ENCODE measurements around the gene BEGAIN.

BEGAIN gene

DNA sequence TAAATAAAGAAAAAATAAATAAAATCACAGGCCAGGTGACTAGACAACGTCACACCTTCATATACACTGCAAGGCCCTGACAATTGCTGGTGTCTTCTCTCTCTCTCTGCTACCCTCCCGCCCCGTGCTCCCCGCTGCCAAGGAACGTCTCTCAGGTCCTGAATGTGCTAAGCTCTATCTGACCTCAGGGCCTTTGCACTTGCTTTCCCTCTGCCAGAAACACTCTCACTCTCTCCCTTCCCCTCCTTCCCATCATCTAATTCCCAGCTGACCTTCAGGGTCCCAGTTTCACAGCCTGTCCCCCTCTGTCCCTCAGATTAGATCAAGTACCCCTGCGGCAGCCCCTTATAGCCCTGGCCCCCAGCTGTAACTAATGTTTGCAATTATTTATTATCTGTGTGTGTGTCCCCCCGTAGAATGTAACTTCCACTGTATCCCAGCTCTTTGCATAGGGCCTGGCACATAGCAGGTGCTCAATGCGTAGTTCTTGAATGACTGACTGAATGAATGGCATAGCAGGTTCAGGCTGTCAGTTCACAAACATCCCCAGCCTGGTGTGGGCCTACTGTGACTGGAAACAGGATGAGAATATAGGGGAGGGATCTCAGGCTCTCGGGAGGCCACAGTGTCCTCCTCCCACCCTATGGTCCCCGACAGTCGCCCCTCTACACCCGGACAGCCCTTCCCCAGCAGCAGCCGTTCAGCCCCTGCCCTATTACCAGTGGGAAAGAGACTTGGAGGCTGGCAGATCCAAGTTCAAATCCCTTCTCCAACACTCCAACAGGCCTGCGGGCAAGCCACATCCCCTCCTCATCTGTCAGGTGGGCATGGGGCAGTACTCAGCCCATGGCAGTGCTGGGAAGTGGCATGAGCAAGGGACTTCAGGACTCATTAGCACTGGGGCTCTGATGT is 6.6 kb downstream of the BEGAIN start:
- TF ChIP-seq, protein P1, sequence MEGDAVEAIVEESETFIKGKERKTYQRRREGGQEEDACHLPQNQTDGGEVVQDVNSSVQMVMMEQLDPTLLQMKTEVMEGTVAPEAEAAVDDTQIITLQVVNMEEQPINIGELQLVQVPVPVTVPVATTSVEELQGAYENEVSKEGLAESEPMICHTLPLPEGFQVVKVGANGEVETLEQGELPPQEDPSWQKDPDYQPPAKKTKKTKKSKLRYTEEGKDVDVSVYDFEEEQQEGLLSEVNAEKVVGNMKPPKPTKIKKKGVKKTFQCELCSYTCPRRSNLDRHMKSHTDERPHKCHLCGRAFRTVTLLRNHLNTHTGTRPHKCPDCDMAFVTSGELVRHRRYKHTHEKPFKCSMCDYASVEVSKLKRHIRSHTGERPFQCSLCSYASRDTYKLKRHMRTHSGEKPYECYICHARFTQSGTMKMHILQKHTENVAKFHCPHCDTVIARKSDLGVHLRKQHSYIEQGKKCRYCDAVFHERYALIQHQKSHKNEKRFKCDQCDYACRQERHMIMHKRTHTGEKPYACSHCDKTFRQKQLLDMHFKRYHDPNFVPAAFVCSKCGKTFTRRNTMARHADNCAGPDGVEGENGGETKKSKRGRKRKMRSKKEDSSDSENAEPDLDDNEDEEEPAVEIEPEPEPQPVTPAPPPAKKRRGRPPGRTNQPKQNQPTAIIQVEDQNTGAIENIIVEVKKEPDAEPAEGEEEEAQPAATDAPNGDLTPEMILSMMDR (conservative IDR thresholded peaks at IDR 0.05; ENCODE audit: low read depth) = no peak
- POLR2A ChIA-PET (ENCODE audit: low non-redundant PET) = no interaction called here
- CTCF ChIA-PET = no interaction called here
- DNase-seq (ENCODE audit: low spot score) = no peak
- no peak overlapping the region for H3K27ac ChIP-seq

DNA sequence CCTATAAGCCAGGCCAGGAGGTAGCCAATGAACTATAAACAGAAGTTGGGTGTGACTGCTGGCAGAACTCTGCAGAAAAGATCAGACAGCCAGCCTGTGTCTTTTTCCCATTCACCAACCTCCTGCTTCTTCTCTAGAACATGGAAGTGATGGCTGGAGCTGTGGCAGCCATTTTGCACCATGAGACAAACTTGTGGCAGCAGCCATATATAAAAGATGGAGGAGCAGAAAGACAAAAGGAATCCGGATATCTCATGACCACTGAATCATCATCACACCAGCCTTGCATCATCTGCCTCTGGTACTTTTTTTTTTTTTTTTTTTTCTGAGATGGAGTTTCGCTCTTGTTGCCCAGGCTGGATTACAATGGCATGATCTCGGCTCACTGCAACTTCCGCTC is 8.7 kb downstream of the BEGAIN start:
- POLR2A ChIA-PET (ENCODE audit: low non-redundant PET) = interaction anchor here (0.6 kb wide), 1 partner anchor 195 kb away, joined by 4 read pairs; no protein-coding TSS in a partner anchor

DNA sequence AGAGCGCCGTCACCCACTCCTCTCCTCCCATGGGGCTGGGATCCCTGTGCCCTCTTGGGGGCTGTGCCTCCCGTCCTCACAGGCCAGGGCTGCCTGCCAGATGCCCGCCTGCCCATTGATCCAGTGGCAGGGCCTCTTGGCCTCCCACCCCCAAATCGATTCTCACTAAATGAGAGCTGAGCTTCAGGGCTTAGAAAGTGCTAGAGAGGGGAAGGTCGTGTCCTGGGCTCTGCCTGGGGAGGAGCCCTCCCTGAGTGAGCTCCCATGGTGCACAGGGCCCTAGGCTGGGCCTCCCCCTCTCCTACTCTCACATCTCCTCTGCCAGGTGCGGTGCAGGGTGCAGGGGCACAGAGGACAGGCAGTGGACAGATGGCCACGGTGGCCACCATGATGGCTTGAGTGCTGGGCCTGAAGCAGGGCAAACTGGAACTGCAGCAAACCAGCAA is 9.2 kb downstream of the BEGAIN start:
- TF ChIP-seq, protein P1 (conservative IDR thresholded peaks at IDR 0.05; ENCODE audit: low read depth) = no peak
- CTCF ChIA-PET = no interaction called here
- DNase-seq (ENCODE audit: low spot score) = no peak
- 0 out of 2 replicates have a peak overlapping the region, but pooled peaks have one; percentile 10 for H3K27ac ChIP-seq
- POLR2A ChIA-PET (ENCODE audit: low non-redundant PET) = no interaction called here

More for the DNA sequence above, 8.7 kb downstream of the BEGAIN start:
- H3K27ac ChIP-seq = no peak overlapping the region
- DNase-seq (ENCODE audit: low spot score) = no peak
- CTCF ChIA-PET = interaction anchor here (0.7 kb wide), 1 partner anchor 67 kb away, joined by 6 read pairs; no protein-coding TSS in a partner anchor
- TF ChIP-seq, protein P1 (conservative IDR thresholded peaks at IDR 0.05; ENCODE audit: low read depth) = no peak

DNA sequence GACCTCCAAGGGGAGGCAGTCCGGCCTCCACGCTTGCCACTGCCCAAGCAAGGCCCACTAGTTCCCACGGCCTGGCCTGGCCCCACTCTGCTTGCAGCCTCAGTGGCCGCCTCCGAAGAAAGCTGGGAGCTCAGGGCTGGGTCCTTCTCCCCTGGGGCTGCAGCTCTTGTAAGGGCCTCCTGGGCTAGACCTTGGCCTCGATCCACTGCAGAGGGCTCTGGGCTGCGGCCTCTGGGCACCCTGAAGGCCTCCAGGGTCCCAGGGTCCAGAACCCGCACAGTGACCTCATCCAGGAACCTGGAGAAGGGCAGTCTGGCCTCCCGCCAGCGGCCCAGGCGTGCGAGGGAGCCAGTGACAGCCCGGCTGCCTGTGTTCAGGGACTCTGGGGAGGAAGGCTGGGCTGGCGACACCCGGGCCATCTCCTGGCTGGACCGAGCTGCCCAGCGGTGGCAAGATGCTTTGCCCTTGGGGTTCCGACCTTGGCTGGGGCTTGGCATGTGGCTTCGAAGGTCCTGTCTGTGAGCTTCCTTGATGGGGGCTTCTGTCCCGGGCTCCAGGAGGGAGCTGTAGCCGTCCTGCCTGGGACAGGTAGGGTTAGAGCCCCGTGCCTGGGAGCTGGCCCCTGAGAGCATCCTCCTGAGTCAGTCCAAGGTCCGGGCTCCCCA is 9.8 kb downstream of the BEGAIN start:
- H3K27ac ChIP-seq = 0 out of 2 replicates have a peak overlapping the region, but pooled peaks have one; percentile 10
- ChIA-PET CTCF (no interaction called here), POLR2A (ENCODE audit: low non-redundant PET) (no interaction called here)
- TF ChIP-seq, protein P1 (conservative IDR thresholded peaks at IDR 0.05; ENCODE audit: low read depth) = no peak
- DNase-seq (ENCODE audit: low spot score) = no peak

DNA sequence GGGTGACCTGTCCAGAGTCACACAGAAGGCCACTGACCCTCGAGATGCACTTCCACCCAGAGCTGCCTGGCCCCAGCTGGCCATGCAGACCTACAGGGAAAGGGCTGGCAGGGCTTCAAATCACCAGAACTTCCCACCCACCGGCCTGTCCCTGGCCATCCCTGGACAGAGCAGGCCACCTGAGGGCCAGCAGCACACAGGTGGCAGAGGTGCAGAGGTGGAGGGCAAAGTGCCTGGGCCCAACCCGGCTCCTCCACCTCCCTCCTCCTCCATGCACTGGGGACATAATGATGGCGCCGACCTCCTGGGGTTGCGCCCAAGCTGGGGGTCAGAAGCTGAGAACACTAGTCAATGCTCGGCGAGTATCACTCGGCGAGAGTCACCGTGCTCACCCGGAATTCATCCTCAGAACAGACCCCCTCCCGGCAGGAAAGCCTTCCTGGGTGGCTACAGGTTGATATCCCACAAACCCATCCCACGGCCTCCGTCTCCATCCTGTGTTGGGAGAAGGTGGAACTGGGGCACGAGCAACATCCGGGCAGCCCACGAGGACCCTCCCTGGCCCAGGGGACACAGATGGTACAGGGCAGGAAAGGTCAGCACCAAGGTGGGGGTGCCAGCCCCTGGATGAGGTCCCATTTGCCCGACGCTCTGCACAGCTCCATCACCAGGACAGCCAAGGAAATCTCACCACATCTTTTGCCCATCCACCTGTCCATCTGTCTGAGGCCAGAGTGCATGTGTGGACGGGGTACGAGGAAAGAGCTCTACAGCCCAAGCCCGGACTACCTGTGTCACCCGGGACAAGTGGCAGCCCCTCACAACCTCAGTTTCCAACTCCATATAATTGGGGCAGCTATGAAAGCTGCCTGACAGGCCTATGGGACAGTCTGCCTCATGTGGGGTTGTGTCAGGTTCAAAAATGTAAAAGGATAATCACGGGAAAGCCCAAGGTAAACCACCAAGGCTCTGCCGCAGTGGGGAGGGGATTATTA is 10.8 kb downstream of the BEGAIN start:
- POLR2A ChIA-PET (ENCODE audit: low non-redundant PET) = no interaction called here
- no peak overlapping the region for H3K27ac ChIP-seq
- DNase-seq (ENCODE audit: low spot score) = no peak
- CTCF ChIA-PET = interaction anchor here (0.5 kb wide), 1 partner anchor 659 kb away, joined by 3 read pairs; no protein-coding TSS in a partner anchor
- TF ChIP-seq, protein P1 (conservative IDR thresholded peaks at IDR 0.05; ENCODE audit: low read depth) = no peak
